T-helper 9 cell (primary cell): ENCODE measurements around the gene FARP1.

Experiments
- DNase-seq: peaks from one replicate; pipeline ENCODE4 v3.0.0-alpha.2; 2020
- total RNA-seq, 2 donors: gene quantifications; one replicate each; lab custom pipeline; 2026; lab: John Stamatoyannopoulos, UW

FARP1 gene
- total RNA-seq, result 0.48 to 1.0 reads per million in 2 donors

GRCh38 chr13:98142380-98143156 lies at the start of gene FARP1:
TSS of gene FARP1 (plus strand) at chr13:98143094. CDS start at chr13:98213243, 70,149 bp downstream.
- DNase-seq, result no peak

DNA sequence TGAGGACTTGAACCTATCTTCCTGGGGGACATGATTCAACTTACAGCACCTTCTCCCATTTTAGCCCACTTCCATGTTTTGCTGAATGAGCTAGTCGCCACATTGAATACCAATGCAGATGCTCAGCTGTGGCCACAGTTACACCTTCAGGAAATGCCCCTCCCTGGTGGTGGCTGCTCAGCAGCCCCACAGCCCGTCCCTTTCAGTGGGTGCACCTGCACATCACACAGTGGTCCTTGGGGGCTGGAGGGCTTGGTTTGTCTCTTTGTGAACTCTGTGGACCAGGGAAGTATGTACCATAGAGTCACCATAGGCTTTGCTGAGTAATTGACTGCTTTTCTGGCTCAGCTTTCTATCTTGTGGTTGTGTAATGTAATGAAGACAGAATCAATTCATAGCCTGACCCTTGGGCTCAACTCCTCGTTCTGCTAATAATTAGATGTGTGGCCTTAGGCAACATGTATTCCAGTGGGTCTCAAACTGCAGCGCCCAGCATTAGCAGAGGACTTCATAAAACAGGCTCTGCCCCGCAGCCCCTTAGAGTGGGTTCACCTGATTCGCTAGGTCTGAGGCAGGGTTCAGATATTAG lies 48.1 kb upstream of the FARP1 start:
- no peak for DNase-seq

DNA sequence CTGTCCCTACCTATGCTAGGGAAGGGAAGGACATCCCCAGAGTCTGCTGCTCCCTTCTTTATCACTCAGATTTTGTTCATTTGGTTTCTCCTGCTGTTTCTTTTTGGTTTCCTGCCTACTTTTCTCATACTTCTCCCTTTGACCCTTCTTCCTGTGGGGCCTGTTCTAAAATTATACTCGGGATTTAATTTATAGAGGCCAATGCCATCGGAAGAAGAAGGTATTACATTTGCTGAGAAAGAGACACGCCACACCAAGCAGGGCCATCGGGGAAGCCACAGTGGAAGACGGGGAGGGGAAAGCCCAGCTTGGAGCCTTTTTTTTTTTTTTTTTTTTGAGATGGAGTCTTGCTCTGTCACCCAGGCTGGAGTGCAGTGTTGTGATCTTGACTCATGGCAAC lies 46.8 kb upstream of the FARP1 start:
- no peak for DNase-seq

DNA sequence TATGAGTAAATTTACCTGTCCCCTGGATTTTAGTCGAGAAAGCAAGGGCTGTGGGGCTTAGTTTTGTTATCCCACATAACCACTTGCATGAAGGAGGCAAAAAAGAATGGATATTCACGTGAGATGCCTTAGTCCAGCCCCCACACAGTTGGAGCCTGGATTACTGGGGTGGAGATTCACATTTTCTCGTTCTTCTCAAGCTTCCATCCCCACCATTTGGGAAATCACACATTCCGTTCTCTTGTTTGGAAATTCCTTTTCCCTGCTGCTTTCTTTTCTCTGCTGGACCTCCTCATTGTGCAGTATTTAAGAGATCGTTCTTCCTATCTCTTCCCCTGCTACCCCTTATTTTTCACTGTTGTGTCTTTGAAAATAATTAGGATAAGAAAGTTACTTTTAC lies 45.1 kb upstream of the FARP1 start:
- no peak for DNase-seq

GRCh38 chr13:98098516-98098915 lies 44.4 kb upstream of the FARP1 start:
- no peak for DNase-seq

DNA sequence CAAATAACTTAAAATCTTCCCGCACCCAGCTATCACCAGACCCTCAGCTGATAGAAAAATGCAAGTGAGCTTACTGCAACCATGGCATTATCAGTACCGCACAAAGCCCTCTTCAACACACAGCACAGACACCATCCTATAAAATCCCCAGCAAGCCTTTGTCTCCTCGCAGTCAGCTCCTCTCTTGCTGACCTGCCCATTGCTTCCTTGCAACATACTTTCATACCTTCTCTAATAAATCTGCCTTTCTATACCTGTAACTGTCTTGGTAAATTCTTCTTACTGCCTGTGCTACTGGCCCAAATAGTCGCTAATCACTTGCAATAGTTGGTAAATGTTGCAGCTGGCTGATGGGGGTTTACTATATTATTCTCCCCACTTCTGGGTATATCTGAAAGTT lies 43.3 kb upstream of the FARP1 start:
- no peak for DNase-seq

GRCh38 chr13:98100481-98100880 lies 42.4 kb upstream of the FARP1 start:
- no peak for DNase-seq

- no peak for DNase-seq
These were observed 39.4 kb upstream of the FARP1 start for GRCh38 chr13:98103531-98103930.

DNA sequence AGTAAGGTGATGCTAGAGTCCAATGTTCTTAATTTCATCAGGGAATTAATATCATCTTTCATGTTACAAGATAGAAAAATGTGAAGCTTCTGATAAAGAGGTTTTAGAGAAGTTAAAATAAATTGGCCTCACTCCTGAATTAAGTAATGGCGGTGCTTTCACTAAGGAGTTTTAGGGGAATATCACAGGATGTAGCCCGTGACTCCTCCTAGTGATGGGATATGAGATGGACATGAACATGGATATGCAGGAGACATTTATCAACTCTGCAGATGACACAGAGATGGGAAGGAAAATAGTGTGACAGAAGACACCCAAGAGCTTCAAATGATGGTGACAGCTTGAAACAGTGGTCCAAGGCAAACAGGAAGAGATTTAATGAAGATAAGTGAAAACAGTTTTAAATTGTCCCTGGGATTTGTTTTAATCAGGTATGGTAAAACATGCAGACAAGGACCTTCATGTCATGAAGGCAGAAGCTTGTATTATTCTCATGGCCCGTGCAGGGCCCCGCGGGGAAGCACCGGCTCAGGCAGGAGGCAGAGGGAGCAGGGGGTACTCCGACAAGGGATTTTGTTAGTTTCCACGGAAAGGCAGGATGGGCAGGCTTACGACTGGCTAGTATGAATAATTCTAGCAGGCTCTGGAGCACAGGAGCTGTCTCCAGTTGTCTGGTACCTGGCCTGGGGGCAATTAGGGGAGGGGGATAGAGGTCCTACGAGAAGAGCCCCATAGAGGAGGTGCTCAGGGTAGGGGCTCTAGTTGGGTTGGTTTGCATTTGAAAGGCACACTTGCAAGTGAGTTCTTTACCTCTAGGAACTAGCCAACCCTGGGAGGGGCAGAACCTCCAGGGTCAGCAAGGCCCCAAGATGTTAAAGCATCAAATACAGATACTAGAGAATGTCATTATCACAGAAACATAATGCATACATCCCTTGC lies 38.7 kb upstream of the FARP1 start:
- DNase-seq, result no peak

- no peak for DNase-seq
These were observed 37.0 kb upstream of the FARP1 start for GRCh38 chr13:98105929-98106336.

- DNase-seq, result no peak
These were observed 34.6 kb upstream of the FARP1 start for GRCh38 chr13:98108341-98108740.

- DNase-seq, result no peak
These were observed 33.6 kb upstream of the FARP1 start for GRCh38 chr13:98109226-98109853.

- DNase-seq, result no peak
These were observed 32.1 kb upstream of the FARP1 start for GRCh38 chr13:98110749-98111148.

DNA sequence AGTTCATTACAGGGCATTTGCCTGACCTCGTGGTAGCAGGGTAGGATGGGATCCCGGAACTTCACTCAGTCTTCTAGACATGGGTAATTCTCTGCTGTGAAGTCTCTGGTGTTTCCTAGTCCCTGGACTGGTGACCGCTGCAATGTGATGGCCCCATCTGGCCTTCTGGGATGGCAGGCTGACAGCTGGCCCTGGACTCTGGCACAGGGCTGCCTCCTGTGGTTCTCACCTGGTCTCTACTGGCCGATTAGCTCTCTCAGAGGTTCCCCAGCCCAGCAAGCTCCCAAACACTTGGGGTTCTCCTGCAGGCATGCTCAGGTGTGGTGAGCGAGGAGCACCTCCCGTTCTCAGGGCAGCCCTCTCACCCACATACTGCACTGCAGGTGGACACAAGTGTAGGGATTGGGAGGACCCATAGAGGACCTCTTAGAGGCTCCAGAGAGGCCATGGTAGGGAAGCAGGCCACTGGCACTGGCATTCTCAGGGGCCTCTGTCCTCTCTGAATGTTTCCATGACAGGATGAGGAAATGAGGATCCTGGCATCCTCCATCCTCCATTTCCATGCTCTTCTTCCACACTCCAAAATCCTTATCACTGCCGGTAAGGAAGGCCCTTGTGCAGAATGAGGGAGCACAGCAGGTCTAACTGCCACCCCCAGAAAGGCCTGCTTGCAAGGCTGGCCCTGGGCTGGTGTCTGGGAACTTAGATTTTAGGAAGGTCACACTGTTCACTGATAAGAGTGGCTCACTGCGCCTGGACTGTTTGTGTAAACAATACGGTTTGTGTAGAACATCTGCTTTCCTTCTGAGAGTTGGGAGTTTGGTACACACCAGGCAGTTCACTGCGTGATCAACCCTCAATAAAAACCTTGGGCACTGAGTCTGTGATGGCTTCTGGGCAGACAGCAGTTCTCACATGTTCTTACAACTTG lies 31.5 kb upstream of the FARP1 start:
- no peak for DNase-seq

- DNase-seq, result no peak
These were observed 30.4 kb upstream of the FARP1 start for GRCh38 chr13:98112456-98112855.

- DNase-seq, result no peak
These were observed 24.0 kb upstream of the FARP1 start for GRCh38 chr13:98118865-98119264.

GRCh38 chr13:98123176-98123575 lies 19.7 kb upstream of the FARP1 start:
- no peak for DNase-seq

GRCh38 chr13:98129059-98129746 lies 13.7 kb upstream of the FARP1 start:
- no peak for DNase-seq

- DNase-seq, result no peak
These were observed 8.9 kb upstream of the FARP1 start for GRCh38 chr13:98133946-98134345.

DNA sequence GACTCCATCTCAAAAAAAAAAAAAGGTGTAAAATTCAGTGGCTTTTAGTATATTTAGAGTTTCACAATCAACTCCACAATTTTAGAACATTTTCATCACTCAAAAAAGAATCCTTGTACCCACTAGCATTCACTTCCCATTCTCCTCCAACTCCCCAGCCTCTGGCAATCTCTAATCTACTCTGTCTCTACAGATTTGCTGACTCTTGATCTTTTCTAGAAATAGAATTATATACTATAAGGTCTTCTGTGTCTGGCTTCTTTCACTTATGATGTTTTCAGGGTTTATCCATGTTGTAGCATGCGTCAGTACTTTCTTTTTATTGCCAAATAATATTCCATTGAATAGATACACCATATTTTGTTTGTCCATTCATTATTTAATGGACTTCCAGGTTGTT lies 8.0 kb upstream of the FARP1 start:
- no peak for DNase-seq

GRCh38 chr13:98141091-98141490 lies 1.8 kb upstream of the FARP1 start:
- DNase-seq, result no peak
